Osteoblast (primary cell): ENCODE data around the gene ABHD4. TPM values are rescaled to one million over a fixed set of nuclear protein-coding genes. Genes with fewer than 3 reads are reported as not detected.

ENCODE experiments used
- DNase-seq: peaks from one replicate; pipeline ENCODE4 v3.0.0; 2011; ENCODE audit warnings: low spot score, mixed read lengths; ENCODE audit not compliant: insufficient read length; ENCODE audit errors: missing footprints
- H2AFZ ChIP-seq: 2 replicates; pipeline ENCODE4 v1.6.0; 2011; ENCODE audit warnings: mild to moderate bottlenecking, low read length
- H3K27ac ChIP-seq: 2 replicates; pipeline ENCODE4 v1.5.1; 2011; ENCODE audit warnings: mild to moderate bottlenecking, low read depth, low read length, moderate library complexity
- H3K27me3 ChIP-seq: 2 replicates; pipeline ENCODE4 v1.6.0; 2012; ENCODE audit warnings: mild to moderate bottlenecking, control low read depth, inconsistent platforms, low read length, moderate library complexity; ENCODE audit not compliant: insufficient read depth
- H3K36me3 ChIP-seq: 2 replicates; pipeline ENCODE4 v1.5.1; 2011; ENCODE audit warnings: mild to moderate bottlenecking, low read length, control low read depth, moderate library complexity; ENCODE audit not compliant: insufficient read depth
- H3K4me1 ChIP-seq: 2 replicates; pipeline ENCODE4 v1.5.1; 2011; ENCODE audit warnings: mild to moderate bottlenecking, low read length, control low read depth, moderate library complexity; ENCODE audit not compliant: insufficient read depth
- H3K4me2 ChIP-seq: 2 replicates; pipeline ENCODE4 v1.6.0; 2011; ENCODE audit warnings: mild to moderate bottlenecking, low read length; ENCODE audit not compliant: insufficient read depth
- H3K4me3 ChIP-seq: fragments of 200-600 bp; sonication (generic); 3 replicates; pipeline ENCODE4 v1.5.1; 2012; ENCODE audit warnings: mild to moderate bottlenecking, low read length, inconsistent platforms; ENCODE audit not compliant: insufficient read depth
- H3K79me2 ChIP-seq: 2 replicates; pipeline ENCODE4 v1.6.0; 2012; ENCODE audit warnings: mild to moderate bottlenecking, low read length, control low read depth, inconsistent platforms; ENCODE audit not compliant: insufficient read depth
- H3K9me3 ChIP-seq: 2 replicates; pipeline ENCODE4 v1.5.1; 2011; ENCODE audit warnings: low read depth, low read length, control low read depth
- H4K20me1 ChIP-seq: 2 replicates; pipeline ENCODE4 v1.6.0; 2012; ENCODE audit warnings: mild to moderate bottlenecking, low read length, control low read depth; ENCODE audit not compliant: insufficient read depth
- CTCF ChIP-seq: IDR thresholded peaks from 2 replicates; pipeline ENCODE4 v1.5.1; 2011; ENCODE audit warnings: mild to moderate bottlenecking, low read depth, low read length, moderate library complexity; ENCODE audit errors: extremely low read depth
- total RNA-seq: library from RNA; depleted of rRNA; stranded (reverse); fragments of >200 nt; gene quantifications from 2 replicates; pipeline ENCODE4 v1.2.3, GENCODE V29; 2012

Gene ABHD4
- total RNA-seq, 1 donor, result 52.1 TPM

- Histone ChIP-seq H3K9me3 (no peaks in the 10 kb centered on the region), H3K4me1 (peaks cover 11% of the 10 kb centered on the region), H3K4me3 (no peak overlapping the region), H2AFZ (no peak overlapping the region), H3K27ac (no peak overlapping the region), H4K20me1 (no peaks in the 10 kb centered on the region), H3K27me3 (no peaks in the 10 kb centered on the region), H3K79me2 (no peaks in the 10 kb centered on the region), H3K36me3 (no peaks in the 10 kb centered on the region), H3K4me2 (no peak overlapping the region)
- no peak for TF ChIP-seq CTCF
- no peak for DNase-seq
These were observed 24.9 kb downstream of the ABHD4 start for GRCh38 chr14:22623047-22623446.

GRCh38 chr14:22626590-22626989 is 28.5 kb downstream of the ABHD4 start:
- TF ChIP-seq CTCF, result no peak
- H3K36me3 ChIP-seq, result no peaks in the 10 kb centered on the region
- H4K20me1 ChIP-seq, result no peaks in the 10 kb centered on the region
- H3K4me2 ChIP-seq, result no peak overlapping the region
- H3K79me2 ChIP-seq, result no peaks in the 10 kb centered on the region
- no peak overlapping the region for H3K4me3 ChIP-seq
- no peaks in the 10 kb centered on the region for H3K27me3 ChIP-seq
- DNase-seq, result no peak
- no peak overlapping the region for H3K27ac ChIP-seq
- H2AFZ ChIP-seq, result no peak overlapping the region
- no peaks in the 10 kb centered on the region for H3K9me3 ChIP-seq
- H3K4me1 ChIP-seq, result peaks cover 26% of the 10 kb centered on the region

- no peak for DNase-seq
- Histone ChIP-seq H2AFZ (no peak overlapping the region), H3K36me3 (no peaks in the 10 kb centered on the region), H4K20me1 (no peaks in the 10 kb centered on the region), H3K4me1 (peaks cover 19% of the 10 kb centered on the region), H3K4me3 (no peak overlapping the region), H3K4me2 (no peak overlapping the region), H3K27me3 (peaks cover 1% of the 10 kb centered on the region), H3K27ac (no peak overlapping the region), H3K9me3 (no peaks in the 10 kb centered on the region), H3K79me2 (no peaks in the 10 kb centered on the region)
- no peak for TF ChIP-seq CTCF
These were observed 29.6 kb downstream of the ABHD4 start for GRCh38 chr14:22627506-22628263.

- no peaks in the 10 kb centered on the region for H3K9me3 ChIP-seq
- no peak overlapping the region for H2AFZ ChIP-seq
- no peaks in the 10 kb centered on the region for H3K36me3 ChIP-seq
- H3K79me2 ChIP-seq, result no peaks in the 10 kb centered on the region
- H3K27ac ChIP-seq, result no peak overlapping the region
- no peak for TF ChIP-seq CTCF
- no peaks in the 10 kb centered on the region for H4K20me1 ChIP-seq
- no peak overlapping the region for H3K4me2 ChIP-seq
- no peak overlapping the region for H3K4me3 ChIP-seq
- peaks cover 19% of the 10 kb centered on the region for H3K4me1 ChIP-seq
- H3K27me3 ChIP-seq, result peaks cover 5% of the 10 kb centered on the region
- DNase-seq, result no peak
These were observed 31.3 kb downstream of the ABHD4 start for GRCh38 chr14:22629361-22629760.
